Endothelial cell of umbilical vein (primary cell): Measurements from ENCODE around the gene SCRN1. TPM values are rescaled to one million over a fixed set of nuclear protein-coding genes. Genes with fewer than 3 reads are reported as not detected.
A peak's percentile ranks its signal among the peaks of the same experiment; 100 is the strongest.

Experiments used
- BruUV-seq: library from RNA; stranded (reverse); fragments of 400-500 nt; replicated peaks from 2 replicates; lab custom pipeline; 2021; lab: Mats Ljungman, UMichigan
- CTCF ChIA-PET: fragments of 300-600, 350-600 bp; sonication (Branson Sonifier 250); formaldehyde crosslinking; loops from one replicate; lab custom pipeline; 2021; ENCODE audit warnings: antibody characterized with exemption, inconsistent platforms; lab: Charles Lee
- POLR2A ChIA-PET: fragments of 300-600, 350-600 bp; sonication (Branson Sonifier 250); formaldehyde crosslinking; loops from one replicate; lab custom pipeline; 2021; ENCODE audit warnings: antibody characterized with exemption, inconsistent platforms; lab: Charles Lee
- DNase-seq: peaks from one replicate; pipeline ENCODE4 v3.0.0-alpha.2; 2011; ENCODE audit warnings: low read depth, low spot score
- FAIRE-seq: peaks from 2 replicates; lab custom pipeline; 2011; peaks lifted over from hg19 to GRCh38; lab: Jason Lieb, UNC
- H2AFZ ChIP-seq: 2 replicates; pipeline ENCODE4 v1.6.0; 2012; ENCODE audit warnings: low read depth, low read length, control low read depth, inconsistent platforms
- H3K27ac ChIP-seq: 2 replicates; pipeline ENCODE4 v1.5.1; 2011; ENCODE audit warnings: low read depth, mild to moderate bottlenecking, control low read depth, low read length, moderate library complexity; ENCODE audit not compliant: insufficient read depth
- H3K27me3 ChIP-seq, 2 experiments: 2 replicates each; pipeline versions ENCODE4 v1.6.0 to v1.6.1; 2011; ENCODE audit warnings: low read length in 2 of 2, mixed read lengths in 1 of 2; ENCODE audit not compliant: control insufficient read depth in 2 of 2, insufficient read depth in 2 of 2
- H3K36me3 ChIP-seq, 2 experiments: 2 replicates in 1 of 2; 3 replicates in 1 of 2; pipeline ENCODE4 v1.5.1; 2011; ENCODE audit warnings: low read length in 2 of 2, mild to moderate bottlenecking in 1 of 2, moderate library complexity in 1 of 2; ENCODE audit not compliant: control insufficient read depth in 2 of 2, insufficient read depth in 2 of 2; ENCODE audit errors: extremely low read depth in 1 of 2
- H3K4me1 ChIP-seq: 3 replicates; pipeline ENCODE4 v1.5.1; 2011; ENCODE audit warnings: mild to moderate bottlenecking, low read length; ENCODE audit not compliant: control insufficient read depth, insufficient read depth; ENCODE audit errors: extremely low read depth
- H3K4me2 ChIP-seq: 2 replicates; pipeline ENCODE4 v1.6.1; 2011; ENCODE audit warnings: low read length, control low read depth, mixed read lengths; ENCODE audit not compliant: insufficient read depth
- H3K4me3 ChIP-seq, 3 experiments: fragments of 200-600 bp in 1 of 3; sonication (generic), shearing (Covaris generic) in 1 of 3; replicated peaks in 1 of 3; 2 replicates each; pipeline ENCODE4 v1.5.1; 2011 to 2016; ENCODE audit warnings: control low read depth in 3 of 3, low read length in 3 of 3, mild to moderate bottlenecking in 2 of 3, inconsistent platforms in 1 of 3, low read depth in 1 of 3, moderate library complexity in 1 of 3; ENCODE audit not compliant: insufficient read depth in 1 of 3
- H3K79me2 ChIP-seq: 2 replicates; pipeline ENCODE4 v1.6.0; 2012; ENCODE audit warnings: low read length, inconsistent platforms; ENCODE audit not compliant: control insufficient read depth, insufficient read depth
- H3K9ac ChIP-seq: replicated peaks from 2 replicates; pipeline ENCODE3; 2011; ENCODE audit warnings: low read length, control low read depth; ENCODE audit not compliant: insufficient read depth; ENCODE audit errors: extremely low read depth
- H3K9me1 ChIP-seq: replicated peaks from 3 replicates; pipeline ENCODE4 v1.6.0; 2011; ENCODE audit warnings: mild to moderate bottlenecking, low read length; ENCODE audit not compliant: control insufficient read depth, insufficient read depth; ENCODE audit errors: extremely low read depth
- H3K9me3 ChIP-seq: replicated peaks from 2 replicates; pipeline ENCODE4 v1.5.1; 2012; ENCODE audit warnings: low read length, inconsistent platforms; ENCODE audit not compliant: control insufficient read depth, insufficient read depth
- H4K20me1 ChIP-seq: replicated peaks from 2 replicates; pipeline ENCODE3; 2011; ENCODE audit warnings: mild to moderate bottlenecking, low read length; ENCODE audit not compliant: control insufficient read depth, insufficient read depth; ENCODE audit errors: extremely low read depth
- EZH2 ChIP-seq: IDR thresholded peaks from 2 replicates; pipeline ENCODE4 v1.6.1; 2012; ENCODE audit warnings: borderline replicate concordance, low read depth, mild to moderate bottlenecking, moderate library complexity, low read length, inconsistent platforms; ENCODE audit not compliant: severe bottlenecking
- FOS ChIP-seq: IDR thresholded peaks from 2 replicates; pipeline ENCODE4 v1.6.1; 2011; ENCODE audit warnings: mild to moderate bottlenecking, low read length, moderate library complexity, borderline replicate concordance; ENCODE audit not compliant: insufficient read depth
- GATA2 ChIP-seq: IDR thresholded peaks from 2 replicates; pipeline ENCODE4 v1.7.0; 2011; ENCODE audit warnings: low read depth, mild to moderate bottlenecking, moderate library complexity, mixed read lengths, low read length; ENCODE audit not compliant: insufficient read length, insufficient read depth
- JUN ChIP-seq: IDR thresholded peaks from 2 replicates; pipeline ENCODE4 v1.6.1; 2011; ENCODE audit warnings: borderline replicate concordance, low read depth; ENCODE audit not compliant: insufficient read length, insufficient read depth
- MYC ChIP-seq: IDR thresholded peaks from one replicate; pipeline ENCODE4 v1.6.1; 2011; ENCODE audit warnings: mild to moderate bottlenecking, low read depth, low read length
- POLR2A ChIP-seq: IDR thresholded peaks from 2 replicates; pipeline ENCODE4 v1.6.1; 2012; ENCODE audit warnings: low read depth, mild to moderate bottlenecking, control low read depth, low read length
- POLR2AphosphoS5 ChIP-seq: IDR thresholded peaks from 2 replicates; pipeline ENCODE4 v1.6.1; 2012; ENCODE audit warnings: low read depth, mild to moderate bottlenecking, control low read depth, low read length, moderate library complexity; ENCODE audit not compliant: insufficient read depth
- dilution Hi-C: fragments of 300-500 bp; cut with MboI; formaldehyde crosslinking; loops from one replicate; pipeline ENCODE4 v1.15.0; 2019; ENCODE audit warnings: low sequenced_read_pairs; ENCODE audit not compliant: extremely low pct_ligation_motif_present
- intact Hi-C: fragments of 100-400 bp; cut with micrococcal nuclease; formaldehyde crosslinking; loops from one replicate; pipeline ENCODE4 v1.10.0; 2022
- polyA plus RNA-seq, 4 experiments: library from polyadenylated mRNA; depleted of rRNA in 3 of 4; stranded (reverse) in 3 of 4; unstranded in 1 of 4; fragments of >200 nt; gene quantifications; 2 replicates each; pipeline versions ENCODE4 v1.2.1 to v1.2.3, GENCODE V29; 2011 to 2012; ENCODE audit warnings: missing spikeins in 1 of 4
- total RNA-seq: library from RNA; stranded (reverse); gene quantifications from 2 replicates; pipeline ENCODE4 v1.2.3, GENCODE V29; 2021
- TF ChIP-seq, protein P1 (sequence below): IDR thresholded peaks from 2 replicates; pipeline ENCODE4 v1.6.1; 2011; ENCODE audit not compliant: insufficient read depth, insufficient read length
- TF ChIP-seq, protein P2 (sequence below), 2 donors: IDR thresholded peaks; 1 replicate in 1 of 2; 2 replicates in 1 of 2; pipeline ENCODE4 v1.5.1; 2011; ENCODE audit warnings: low read length in 2 of 2, mild to moderate bottlenecking in 2 of 2, moderate library complexity in 2 of 2, control low read depth in 1 of 2, inconsistent platforms in 1 of 2, low read depth in 1 of 2; ENCODE audit not compliant: insufficient read depth in 1 of 2; ENCODE audit errors: extremely low read depth in 1 of 2

SCRN1 gene
- total and polyA plus RNA-seq, 2 donors (not counting 3 experiments of a cell fraction or from before 2014, with no cell fraction given), result 57.0 to 127 TPM

GRCh38 chr7:30022991-30023390, 33.4 kb upstream of the SCRN1 start:
- Histone ChIP-seq H3K9me3 (no peaks in the 10 kb centered on the region), H4K20me1 (no peaks in the 10 kb centered on the region), H3K4me1 (peaks cover 42% of the 10 kb centered on the region), H3K9ac (no peak overlapping the region), H3K27ac (no peak overlapping the region), H3K79me2 (peaks cover 30% of the 10 kb centered on the region), H3K27me3 (no peaks in the 10 kb centered on the region), H3K36me3 (no peaks in the 10 kb centered on the region), H3K9me1 (no peaks in the 10 kb centered on the region), H3K4me2 (no peak overlapping the region), H3K4me3 (no peak overlapping the region), H2AFZ (no peak overlapping the region)
- intact Hi-C loops (no loop called here), dilution Hi-C loops (no loop called here)
- no peak for FAIRE-seq
- no TSS peak for BruUV-seq
- CTCF ChIA-PET, result interaction anchor here (1.0 kb wide), 1 partner anchor 39 kb away, joined by 3 read pairs; no protein-coding TSS in a partner anchor
- no peak for TF ChIP-seq POLR2A
- TF ChIP-seq MYC, result no peak
- no peak for TF ChIP-seq EZH2
- TF ChIP-seq JUN, result no peak
- no peak for DNase-seq
- POLR2A ChIA-PET, result interaction anchor here (0.5 kb wide), 1 partner anchor 17 kb away, joined by 4 read pairs; no protein-coding TSS in a partner anchor

DNA sequence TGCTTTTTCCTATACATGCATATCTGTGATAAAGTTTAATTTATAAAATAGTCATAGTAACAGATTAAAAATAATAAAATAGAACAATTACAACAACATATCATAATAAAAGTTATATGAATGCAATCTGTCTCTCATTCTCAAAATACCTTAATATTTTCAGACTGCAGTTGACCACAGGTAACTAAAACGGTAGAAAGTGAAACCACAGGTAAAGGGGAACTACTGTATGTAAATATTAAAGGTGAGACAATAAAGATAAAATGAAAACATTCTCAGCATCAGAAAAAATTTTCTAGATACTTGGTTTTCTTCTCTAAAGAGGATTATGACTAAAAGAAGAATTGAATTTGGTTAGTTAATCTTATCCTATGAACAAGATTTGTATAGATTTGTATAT, 30.9 kb upstream of the SCRN1 start:
- no TSS peak for BruUV-seq
- Histone ChIP-seq H3K9ac (no peak overlapping the region), H3K4me2 (peak overlapping the region; percentile 36), H2AFZ (no peak overlapping the region), H3K9me3 (no peaks in the 10 kb centered on the region), H3K27ac (no peak overlapping the region), H3K4me1 (peaks cover 27% of the 10 kb centered on the region), H3K27me3 (no peaks in the 10 kb centered on the region), H3K4me3 (no peak overlapping the region), H3K9me1 (no peaks in the 10 kb centered on the region), H4K20me1 (no peaks in the 10 kb centered on the region), H3K79me2 (peaks cover 21% of the 10 kb centered on the region), H3K36me3 (no peaks in the 10 kb centered on the region)
- FAIRE-seq (no peak), DNase-seq (no peak)
- CTCF ChIA-PET, result interaction anchor here (1.2 to 1.3 kb wide), 2 partner anchors 39 to 46 kb away, joined by 3 read pairs; no protein-coding TSS in a partner anchor
- TF ChIP-seq POLR2AphosphoS5 (no peak), MYC (no peak), POLR2A (no peak), EZH2 (no peak), GATA2 (no peak), FOS (no peak), JUN (no peak)
- TF ChIP-seq, protein P1, sequence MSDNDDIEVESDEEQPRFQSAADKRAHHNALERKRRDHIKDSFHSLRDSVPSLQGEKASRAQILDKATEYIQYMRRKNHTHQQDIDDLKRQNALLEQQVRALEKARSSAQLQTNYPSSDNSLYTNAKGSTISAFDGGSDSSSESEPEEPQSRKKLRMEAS, result no peak
- TF ChIP-seq, protein P2, sequence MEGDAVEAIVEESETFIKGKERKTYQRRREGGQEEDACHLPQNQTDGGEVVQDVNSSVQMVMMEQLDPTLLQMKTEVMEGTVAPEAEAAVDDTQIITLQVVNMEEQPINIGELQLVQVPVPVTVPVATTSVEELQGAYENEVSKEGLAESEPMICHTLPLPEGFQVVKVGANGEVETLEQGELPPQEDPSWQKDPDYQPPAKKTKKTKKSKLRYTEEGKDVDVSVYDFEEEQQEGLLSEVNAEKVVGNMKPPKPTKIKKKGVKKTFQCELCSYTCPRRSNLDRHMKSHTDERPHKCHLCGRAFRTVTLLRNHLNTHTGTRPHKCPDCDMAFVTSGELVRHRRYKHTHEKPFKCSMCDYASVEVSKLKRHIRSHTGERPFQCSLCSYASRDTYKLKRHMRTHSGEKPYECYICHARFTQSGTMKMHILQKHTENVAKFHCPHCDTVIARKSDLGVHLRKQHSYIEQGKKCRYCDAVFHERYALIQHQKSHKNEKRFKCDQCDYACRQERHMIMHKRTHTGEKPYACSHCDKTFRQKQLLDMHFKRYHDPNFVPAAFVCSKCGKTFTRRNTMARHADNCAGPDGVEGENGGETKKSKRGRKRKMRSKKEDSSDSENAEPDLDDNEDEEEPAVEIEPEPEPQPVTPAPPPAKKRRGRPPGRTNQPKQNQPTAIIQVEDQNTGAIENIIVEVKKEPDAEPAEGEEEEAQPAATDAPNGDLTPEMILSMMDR (IDR thresholded peaks at IDR 0.05; ENCODE audit: extremely low read depth in 1 of 2, insufficient read depth in 1 of 2, low read depth in 1 of 2, low read length in 2 of 2), result no peak
- POLR2A ChIA-PET, result no interaction called here
- intact Hi-C loops, result loop anchor here (1.0 kb wide), 1 partner anchor 8 kb away; the partner anchor contains the start of gene PLEKHA8
- dilution Hi-C loops, result no loop called here
